CD1c-positive myeloid dendritic cell (primary cell): Measurements from ENCODE around the gene LCN2.
"Not testable (repeated sequence)": the region's sequence is repeated elsewhere in the genome, so short reads cannot be mapped to it uniquely, and the experiment has no call there.

ENCODE experiments used
- DNase-seq: peaks from one replicate; pipeline ENCODE4 v3.0.0-alpha.2; 2016; ENCODE audit errors: extremely low spot score

LCN2 gene

GRCh38 chr9:128127990-128128835 is 21.0 kb upstream of the LCN2 start:
- DNase-seq = peak; percentile 92

GRCh38 chr9:128128836-128129590 is 20.2 kb upstream of the LCN2 start:
- no peak for DNase-seq

GRCh38 chr9:128129976-128130590 is 19.2 kb upstream of the LCN2 start:
- not testable (repeated sequence) for DNase-seq

GRCh38 chr9:128130651-128131050 is 18.6 kb upstream of the LCN2 start:
- DNase-seq = not testable (repeated sequence)

- not testable (repeated sequence) for DNase-seq
Observed at GRCh38 chr9:128131346-128131745, 17.9 kb upstream of the LCN2 start.

- not testable (repeated sequence) for DNase-seq
Observed at GRCh38 chr9:128132139-128132538, 17.1 kb upstream of the LCN2 start.

GRCh38 chr9:128135561-128135960 is 13.7 kb upstream of the LCN2 start:
- not testable (repeated sequence) for DNase-seq

GRCh38 chr9:128136816-128137793 is 12.1 kb upstream of the LCN2 start:
- no peak for DNase-seq

- no peak for DNase-seq
Observed at GRCh38 chr9:128138001-128138400, 11.3 kb upstream of the LCN2 start.

- DNase-seq = no peak
Observed at GRCh38 chr9:128139621-128140020, 9.6 kb upstream of the LCN2 start.

GRCh38 chr9:128141604-128142003 is 7.6 kb upstream of the LCN2 start:
- DNase-seq = no peak

GRCh38 chr9:128142061-128142460 is 7.2 kb upstream of the LCN2 start:
- no peak for DNase-seq

- no peak for DNase-seq
Observed at GRCh38 chr9:128142596-128142995, 6.7 kb upstream of the LCN2 start.

GRCh38 chr9:128143525-128144238 is 5.6 kb upstream of the LCN2 start:
- DNase-seq = no peak

- no peak for DNase-seq
Observed at GRCh38 chr9:128144239-128145181, 4.7 kb upstream of the LCN2 start.

- DNase-seq = no peak
Observed at GRCh38 chr9:128145536-128145935, 3.7 kb upstream of the LCN2 start.

- DNase-seq = no peak
Observed at GRCh38 chr9:128145951-128146351, 3.3 kb upstream of the LCN2 start.

GRCh38 chr9:128146591-128147120 is 2.6 kb upstream of the LCN2 start:
- no peak for DNase-seq

GRCh38 chr9:128148509-128149000 is 698 bp upstream of the LCN2 start:
- DNase-seq = no peak
